HG02623 (cell line): ENCODE results near the gene CTSO.

Experiments
- ATAC-seq: cut with Tn5 transposase; IDR thresholded peaks from one replicate; pipeline ENCODE4 v1.9.1; 2021; ENCODE audit warnings: moderate library complexity; ENCODE audit not compliant: unreplicated experiment

Gene CTSO

GRCh38 chr4:155953151-155954117 lies at the start of gene CTSO:
Gene CTSO, minus strand, starts transcription at chr4:155953866. Its CDS starts 19 bp downstream, at chr4:155953847.
- ATAC-seq = peak; percentile 93

GRCh38 chr4:156000491-156000890 lies 46.8 kb upstream of the CTSO start:
- no peak for ATAC-seq

- ATAC-seq = no peak
Measured at GRCh38 chr4:155999725-156000124, 46.1 kb upstream of the CTSO start.

DNA sequence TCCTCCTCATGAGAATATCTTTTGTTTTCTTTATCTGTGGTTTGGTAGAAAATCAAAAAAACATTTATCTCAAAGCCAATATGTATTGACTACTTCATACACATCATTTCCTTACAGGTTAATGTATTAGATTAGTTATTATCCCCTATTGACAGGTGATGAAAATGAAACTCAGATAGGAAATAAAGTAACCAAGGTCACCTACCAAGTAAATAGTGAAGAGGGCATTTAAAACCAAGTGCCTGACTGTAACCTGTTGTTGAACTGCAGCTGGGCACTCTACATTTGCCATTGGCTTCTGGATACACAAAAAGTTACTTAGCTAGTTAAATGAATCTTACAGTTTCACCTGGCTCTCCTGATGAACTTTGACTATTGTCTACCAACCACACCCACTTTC lies 41.4 kb upstream of the CTSO start:
- no peak for ATAC-seq

GRCh38 chr4:155984106-155984797 lies 30.6 kb upstream of the CTSO start:
- ATAC-seq = no peak

GRCh38 chr4:155982736-155983385 lies 29.2 kb upstream of the CTSO start:
- ATAC-seq = no peak

GRCh38 chr4:155978810-155979209 lies 25.1 kb upstream of the CTSO start:
- no peak for ATAC-seq

GRCh38 chr4:155975511-155975910 lies 21.8 kb upstream of the CTSO start:
- no peak for ATAC-seq

DNA sequence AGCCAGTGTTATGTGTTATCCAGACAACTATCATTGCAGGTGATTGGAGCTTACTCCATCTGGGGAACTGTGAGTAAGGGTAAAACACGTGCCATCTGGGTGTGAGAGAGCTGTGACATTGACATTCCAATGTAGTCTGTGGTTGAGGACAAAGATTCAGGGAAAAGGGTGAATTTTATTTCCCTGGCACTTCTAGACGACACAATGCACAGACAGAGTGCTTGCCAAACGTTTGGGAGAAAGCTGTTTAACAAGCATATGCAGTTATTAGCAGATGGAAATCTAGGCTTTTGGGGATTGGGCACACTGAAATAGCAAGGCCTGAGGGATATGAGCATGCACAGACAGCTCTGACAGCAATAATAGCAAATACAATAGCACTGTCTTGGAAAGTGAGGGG lies 21.3 kb upstream of the CTSO start:
- no peak for ATAC-seq

DNA sequence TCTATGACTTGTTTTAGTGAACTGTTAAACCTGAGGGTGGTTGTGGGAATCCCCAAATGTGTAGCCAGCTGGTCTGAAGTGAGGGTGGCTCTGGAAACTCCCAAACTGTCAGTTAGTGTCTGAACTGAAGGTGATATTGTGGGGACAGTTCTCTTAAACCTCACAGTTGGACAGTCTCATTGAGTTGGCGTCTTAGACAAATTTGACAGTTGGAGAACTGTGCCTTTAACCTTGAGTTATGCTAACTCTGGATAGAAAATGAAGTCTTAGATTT lies 20.7 kb upstream of the CTSO start:
- ATAC-seq = peak; percentile 98

- ATAC-seq = peak; percentile 19
Measured at GRCh38 chr4:155973639-155974475, 20.2 kb upstream of the CTSO start.

GRCh38 chr4:155972098-155972497 lies 18.4 kb upstream of the CTSO start:
- peak; percentile 34 for ATAC-seq

- no peak for ATAC-seq
Measured at GRCh38 chr4:155966731-155967395, 13.2 kb upstream of the CTSO start.

- no peak for ATAC-seq
Measured at GRCh38 chr4:155966171-155966570, 12.5 kb upstream of the CTSO start.

- ATAC-seq = no peak
Measured at GRCh38 chr4:155964016-155964891, 10.6 kb upstream of the CTSO start.

DNA sequence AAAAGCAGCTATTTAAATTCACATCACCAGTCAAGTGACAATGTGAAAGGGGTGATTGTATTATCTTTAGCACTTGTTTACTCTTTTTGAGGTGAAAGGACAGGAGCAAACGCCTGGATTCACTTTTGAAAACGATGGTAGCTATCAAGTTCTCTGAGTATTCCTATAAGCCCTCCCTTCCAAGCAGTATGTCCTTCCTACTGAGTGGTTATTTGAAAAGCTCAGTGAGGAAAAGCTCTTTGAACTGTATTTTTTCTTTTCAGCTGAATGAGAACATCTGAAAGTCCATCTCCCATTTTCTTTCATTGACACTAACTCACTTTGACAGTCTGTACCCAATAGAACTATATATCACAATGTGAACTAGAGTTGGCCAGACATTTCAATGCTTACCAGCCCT lies 9.1 kb upstream of the CTSO start:
- no peak for ATAC-seq

GRCh38 chr4:155961575-155961974 lies 7.9 kb upstream of the CTSO start:
- no peak for ATAC-seq

DNA sequence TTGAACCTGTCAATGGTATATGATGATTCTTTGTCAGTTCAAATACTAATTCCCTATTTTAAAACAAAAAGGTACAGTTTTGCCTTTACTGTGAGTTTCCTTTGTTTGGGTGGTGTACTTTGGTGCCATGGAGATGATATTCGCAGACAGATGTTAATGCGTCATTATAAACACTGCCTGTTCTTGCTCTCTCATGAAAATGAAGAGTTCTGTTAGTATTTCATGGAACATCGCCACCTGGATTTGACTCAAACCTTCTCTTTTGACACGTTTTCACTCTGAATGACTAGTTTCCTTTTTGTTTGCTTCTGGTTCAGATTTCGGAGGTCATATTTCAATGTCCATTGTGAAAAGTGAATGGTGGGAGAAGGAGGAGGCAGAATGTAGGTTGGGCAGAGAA lies 6.9 kb upstream of the CTSO start:
- no peak for ATAC-seq

DNA sequence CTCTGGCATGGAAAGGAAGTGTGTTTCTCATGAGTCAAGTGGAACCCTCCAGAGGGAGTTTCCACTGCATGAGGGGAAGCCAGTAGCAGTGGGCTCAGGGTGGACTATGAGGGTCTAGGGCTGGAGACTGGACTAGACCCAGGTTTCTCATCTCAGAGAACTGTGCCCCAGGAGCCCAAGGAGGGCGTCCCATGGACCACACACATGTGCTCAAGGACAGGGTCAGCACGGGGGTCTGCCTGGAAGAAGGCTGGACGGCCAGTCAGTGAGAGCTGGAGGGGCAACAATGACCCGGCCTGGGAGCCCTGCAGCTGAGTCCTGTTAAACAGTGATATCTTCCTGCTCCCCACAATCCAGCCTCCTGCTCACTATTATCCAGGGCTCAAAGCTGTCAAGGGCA lies 5.8 kb upstream of the CTSO start:
- ATAC-seq = no peak
